Measurements from ENCODE around the gene CHMP5.

DNA sequence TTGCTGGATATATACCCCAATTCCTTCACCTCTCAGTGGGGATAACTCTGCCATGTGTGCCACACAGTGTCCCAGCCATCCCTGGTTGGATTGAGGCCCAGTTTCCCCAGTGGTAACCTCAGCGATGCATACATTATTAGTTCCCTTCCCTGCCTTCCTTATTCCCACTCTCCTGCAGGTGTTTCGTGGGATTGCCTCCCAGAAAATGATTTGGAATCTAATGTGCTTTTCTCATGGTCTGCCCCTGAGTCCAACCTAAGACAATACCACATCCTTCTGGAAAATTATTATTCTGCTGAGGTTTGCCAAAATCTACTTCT, 33.3 kb upstream of the CHMP5 start:
- TF ChIP-seq, protein P1, sequence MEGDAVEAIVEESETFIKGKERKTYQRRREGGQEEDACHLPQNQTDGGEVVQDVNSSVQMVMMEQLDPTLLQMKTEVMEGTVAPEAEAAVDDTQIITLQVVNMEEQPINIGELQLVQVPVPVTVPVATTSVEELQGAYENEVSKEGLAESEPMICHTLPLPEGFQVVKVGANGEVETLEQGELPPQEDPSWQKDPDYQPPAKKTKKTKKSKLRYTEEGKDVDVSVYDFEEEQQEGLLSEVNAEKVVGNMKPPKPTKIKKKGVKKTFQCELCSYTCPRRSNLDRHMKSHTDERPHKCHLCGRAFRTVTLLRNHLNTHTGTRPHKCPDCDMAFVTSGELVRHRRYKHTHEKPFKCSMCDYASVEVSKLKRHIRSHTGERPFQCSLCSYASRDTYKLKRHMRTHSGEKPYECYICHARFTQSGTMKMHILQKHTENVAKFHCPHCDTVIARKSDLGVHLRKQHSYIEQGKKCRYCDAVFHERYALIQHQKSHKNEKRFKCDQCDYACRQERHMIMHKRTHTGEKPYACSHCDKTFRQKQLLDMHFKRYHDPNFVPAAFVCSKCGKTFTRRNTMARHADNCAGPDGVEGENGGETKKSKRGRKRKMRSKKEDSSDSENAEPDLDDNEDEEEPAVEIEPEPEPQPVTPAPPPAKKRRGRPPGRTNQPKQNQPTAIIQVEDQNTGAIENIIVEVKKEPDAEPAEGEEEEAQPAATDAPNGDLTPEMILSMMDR (IDR thresholded peaks at IDR 0.05; ENCODE audit: low read depth, low read length) = no peak
- TF ChIP-seq POLR2A (IDR thresholded peaks at IDR 0.05; ENCODE audit: extremely low read depth, insufficient read length) = no peak
- TF ChIP-seq, protein P2, sequence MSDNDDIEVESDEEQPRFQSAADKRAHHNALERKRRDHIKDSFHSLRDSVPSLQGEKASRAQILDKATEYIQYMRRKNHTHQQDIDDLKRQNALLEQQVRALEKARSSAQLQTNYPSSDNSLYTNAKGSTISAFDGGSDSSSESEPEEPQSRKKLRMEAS (IDR thresholded peaks at IDR 0.05; ENCODE audit: low read depth, low read length) = no peak

All from NB4 (cell line).